SK-MEL-5 (cell line): ENCODE results near the gene ADGRE1. TPM values are rescaled to one million over a fixed set of nuclear protein-coding genes. Genes with fewer than 3 reads are reported as not detected.

Source experiments
- DNase-seq: peaks from one replicate; pipeline ENCODE4 v3.0.0-alpha.2; 2016; ENCODE audit warnings: low read depth, low spot score
- in situ Hi-C: cut with HindIII; loops from 2 replicates; pipeline ENCODE4 v1.10.0; 2016; ENCODE audit warnings: low sequenced_read_pairs, high pct_unique_total_duplicates, low pct_unique_long_range_greater_than_20kb
- polyA plus RNA-seq, 2 experiments: library from polyadenylated mRNA; depleted of rRNA; stranded (reverse); fragments of >200 nt; gene quantifications; 2 replicates each; pipeline ENCODE4 v1.2.3, GENCODE V29; 2015
- total RNA-seq: library from RNA; depleted of rRNA; stranded (reverse); fragments of >200 nt; shearing (Covaris generic); gene quantifications from 2 replicates; pipeline ENCODE4 v1.2.3, GENCODE V29; 2014; rRNA removed

Gene ADGRE1
- 0.08 and 0.27 TPM in 2 replicates for total RNA-seq
- 0.10 TPM in 2 replicates for polyA plus RNA-seq (2015; cell fraction: cytosol; rRNA removed)
- 0.46 TPM in 1 of 2 replicates, not detected in the other for polyA plus RNA-seq (2015; cell fraction: nucleus; rRNA removed)

- in situ Hi-C loops = no loop called here
- DNase-seq = no peak
These were observed at the start of gene ADGRE1 for GRCh38 chr19:6887316-6887715. TSS of gene ADGRE1 (plus strand) at chr19:6887579. CDS start at chr19:6887609, 30 bp downstream.

- in situ Hi-C loops = no loop called here
- no peak for DNase-seq
These were observed 49.2 kb upstream of the ADGRE1 start for GRCh38 chr19:6838062-6838655.

- in situ Hi-C loops = no loop called here
- DNase-seq = no peak
These were observed 44.3 kb upstream of the ADGRE1 start for GRCh38 chr19:6842871-6843607.

- DNase-seq = no peak
- in situ Hi-C loops = no loop called here
These were observed 39.6 kb upstream of the ADGRE1 start for GRCh38 chr19:6847828-6848200.

- in situ Hi-C loops = no loop called here
- DNase-seq = no peak
These were observed 38.4 kb upstream of the ADGRE1 start for GRCh38 chr19:6848986-6849385.

GRCh38 chr19:6849876-6850275 is 37.5 kb upstream of the ADGRE1 start:
- DNase-seq = no peak
- in situ Hi-C loops = no loop called here

GRCh38 chr19:6851359-6851758 is 36.0 kb upstream of the ADGRE1 start:
- in situ Hi-C loops = no loop called here
- no peak for DNase-seq

GRCh38 chr19:6852001-6852400 is 35.4 kb upstream of the ADGRE1 start:
- no peak for DNase-seq
- in situ Hi-C loops = no loop called here

- DNase-seq = no peak
- in situ Hi-C loops = no loop called here
These were observed 33.5 kb upstream of the ADGRE1 start for GRCh38 chr19:6853868-6854267.

- no peak for DNase-seq
- in situ Hi-C loops = no loop called here
These were observed 32.6 kb upstream of the ADGRE1 start for GRCh38 chr19:6854758-6855157.

- no peak for DNase-seq
- in situ Hi-C loops = no loop called here
These were observed 30.5 kb upstream of the ADGRE1 start for GRCh38 chr19:6856749-6857372.

GRCh38 chr19:6861683-6862286 is 25.6 kb upstream of the ADGRE1 start:
- no peak for DNase-seq
- in situ Hi-C loops = no loop called here

- peak; percentile 83 for DNase-seq
- in situ Hi-C loops = no loop called here
These were observed 24.7 kb upstream of the ADGRE1 start for GRCh38 chr19:6862673-6863078.

- DNase-seq = no peak
- in situ Hi-C loops = no loop called here
These were observed 22.9 kb upstream of the ADGRE1 start for GRCh38 chr19:6864325-6864940.

- DNase-seq = no peak
- in situ Hi-C loops = no loop called here
These were observed 21.5 kb upstream of the ADGRE1 start for GRCh38 chr19:6865849-6866248.

- no peak for DNase-seq
- in situ Hi-C loops = no loop called here
These were observed 20.6 kb upstream of the ADGRE1 start for GRCh38 chr19:6866741-6867151.

GRCh38 chr19:6868351-6868750 is 19.0 kb upstream of the ADGRE1 start:
- no peak for DNase-seq
- in situ Hi-C loops = no loop called here
